Endothelial cell (in vitro differentiated cells): ENCODE data around the gene TAPT1. TPM values are rescaled to one million over a fixed set of nuclear protein-coding genes. Genes with fewer than 3 reads are reported as not detected.

Experiments used
- DNase-seq: peaks from one replicate; pipeline ENCODE4 v3.0.0; 2021; ENCODE audit warnings: low spot score
- H3K27ac Mint-ChIP-seq: one replicate; pipeline ENCODE4 v1.8.0; 2021; ENCODE audit warnings: mixed read lengths, inconsistent platforms; ENCODE audit not compliant: unreplicated experiment
- H3K27me3 Mint-ChIP-seq: one replicate; pipeline ENCODE4 v1.8.0; 2021; ENCODE audit warnings: mild to moderate bottlenecking, moderate library complexity, mixed read lengths, inconsistent platforms; ENCODE audit not compliant: unreplicated experiment
- H3K36me3 Mint-ChIP-seq: one replicate; pipeline ENCODE4 v1.8.0; 2021; ENCODE audit warnings: mild to moderate bottlenecking, low read depth, mixed read lengths, inconsistent platforms; ENCODE audit not compliant: unreplicated experiment
- H3K4me1 Mint-ChIP-seq: one replicate; pipeline ENCODE4 v1.8.0; 2021; ENCODE audit warnings: mild to moderate bottlenecking, mixed read lengths, inconsistent platforms; ENCODE audit not compliant: unreplicated experiment
- H3K4me3 Mint-ChIP-seq: one replicate; pipeline ENCODE4 v1.8.0; 2021; ENCODE audit warnings: mild to moderate bottlenecking, mixed read lengths, inconsistent platforms; ENCODE audit not compliant: unreplicated experiment
- H3K9me3 Mint-ChIP-seq: one replicate; pipeline ENCODE4 v1.8.0; 2021; ENCODE audit warnings: mixed read lengths, inconsistent platforms; ENCODE audit not compliant: unreplicated experiment
- total RNA-seq: library from RNA; stranded (reverse); fragmentation: NEBNext Ultra II Directional; extraction: Animal tissue kit (Norgen Biotek cat#: 25700); gene quantifications from one replicate; pipeline ENCODE4 v1.2.1, GENCODE V29; 2021; ENCODE audit not compliant: unreplicated experiment
- TF ChIP-seq, protein P1 (sequence below): fragments of 200-600 bp; sonication (generic); IDR thresholded peaks from one replicate; pipeline ENCODE4 v1.5.0; 2021; ENCODE audit warnings: antibody characterized with exemption; ENCODE audit not compliant: unreplicated experiment

The TAPT1 gene
- total RNA-seq, 1 donor from 2014 or later: 18.4 TPM

DNA sequence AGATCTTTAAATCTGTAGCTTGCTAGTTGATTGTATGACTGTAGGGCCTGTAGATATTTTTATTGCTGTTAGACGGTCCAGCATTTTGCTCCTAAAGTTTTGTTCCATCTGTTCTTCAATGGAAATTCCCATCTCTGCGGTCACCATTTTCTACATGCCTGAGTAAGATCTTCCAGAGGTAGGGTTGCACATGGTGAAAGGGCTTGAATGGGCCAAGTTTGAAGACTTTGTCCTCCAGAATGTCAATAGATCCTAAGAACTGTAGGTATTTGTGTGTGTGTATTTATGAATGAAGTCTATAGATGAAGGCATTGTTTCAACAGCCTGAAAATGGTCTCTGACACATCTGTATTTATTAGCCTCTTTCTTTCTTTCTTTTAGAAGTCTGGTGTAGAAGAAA lies 22.3 kb upstream of the TAPT1 start:
- TF ChIP-seq, protein P1, sequence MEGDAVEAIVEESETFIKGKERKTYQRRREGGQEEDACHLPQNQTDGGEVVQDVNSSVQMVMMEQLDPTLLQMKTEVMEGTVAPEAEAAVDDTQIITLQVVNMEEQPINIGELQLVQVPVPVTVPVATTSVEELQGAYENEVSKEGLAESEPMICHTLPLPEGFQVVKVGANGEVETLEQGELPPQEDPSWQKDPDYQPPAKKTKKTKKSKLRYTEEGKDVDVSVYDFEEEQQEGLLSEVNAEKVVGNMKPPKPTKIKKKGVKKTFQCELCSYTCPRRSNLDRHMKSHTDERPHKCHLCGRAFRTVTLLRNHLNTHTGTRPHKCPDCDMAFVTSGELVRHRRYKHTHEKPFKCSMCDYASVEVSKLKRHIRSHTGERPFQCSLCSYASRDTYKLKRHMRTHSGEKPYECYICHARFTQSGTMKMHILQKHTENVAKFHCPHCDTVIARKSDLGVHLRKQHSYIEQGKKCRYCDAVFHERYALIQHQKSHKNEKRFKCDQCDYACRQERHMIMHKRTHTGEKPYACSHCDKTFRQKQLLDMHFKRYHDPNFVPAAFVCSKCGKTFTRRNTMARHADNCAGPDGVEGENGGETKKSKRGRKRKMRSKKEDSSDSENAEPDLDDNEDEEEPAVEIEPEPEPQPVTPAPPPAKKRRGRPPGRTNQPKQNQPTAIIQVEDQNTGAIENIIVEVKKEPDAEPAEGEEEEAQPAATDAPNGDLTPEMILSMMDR: no peak
- peaks cover 2% of the 10 kb centered on the region for H3K4me1 Mint-ChIP-seq
- H3K27ac Mint-ChIP-seq: no peak overlapping the region

DNA sequence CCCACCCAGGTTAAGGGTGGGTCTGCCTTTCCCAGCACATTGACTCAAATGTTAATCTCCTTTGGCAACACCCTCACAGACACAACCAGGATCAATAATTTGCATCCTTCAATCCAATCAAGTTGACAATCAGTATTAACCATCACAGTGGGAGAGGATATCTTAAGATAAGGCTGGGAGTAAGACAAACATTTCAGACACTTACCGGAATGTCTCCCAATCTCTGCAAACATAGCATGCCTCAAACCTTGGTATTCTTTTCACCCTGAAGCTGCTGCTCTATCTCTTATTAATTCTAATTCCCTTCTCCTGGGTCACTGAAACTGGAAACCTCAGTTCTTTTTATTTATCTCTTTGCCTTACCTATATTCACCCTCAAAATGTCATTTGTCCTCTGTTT lies 19.0 kb upstream of the TAPT1 start:
- Mint-ChIP-seq H3K27ac (no peak overlapping the region), H3K4me3 (no peak overlapping the region), H3K4me1 (peaks cover 5% of the 10 kb centered on the region), H3K27me3 (peaks cover 1% of the 10 kb centered on the region), H3K9me3 (no peaks in the 10 kb centered on the region), H3K36me3 (peaks cover 16% of the 10 kb centered on the region)
- no peak for DNase-seq
- TF ChIP-seq, protein P1: no peak

More for the DNA sequence above, 22.3 kb upstream of the TAPT1 start:
- H3K9me3 Mint-ChIP-seq: no peaks in the 10 kb centered on the region
- H3K4me3 Mint-ChIP-seq: no peak overlapping the region
- H3K36me3 Mint-ChIP-seq: peaks cover 11% of the 10 kb centered on the region
- H3K27me3 Mint-ChIP-seq: peaks cover 1% of the 10 kb centered on the region
- DNase-seq: no peak

DNA sequence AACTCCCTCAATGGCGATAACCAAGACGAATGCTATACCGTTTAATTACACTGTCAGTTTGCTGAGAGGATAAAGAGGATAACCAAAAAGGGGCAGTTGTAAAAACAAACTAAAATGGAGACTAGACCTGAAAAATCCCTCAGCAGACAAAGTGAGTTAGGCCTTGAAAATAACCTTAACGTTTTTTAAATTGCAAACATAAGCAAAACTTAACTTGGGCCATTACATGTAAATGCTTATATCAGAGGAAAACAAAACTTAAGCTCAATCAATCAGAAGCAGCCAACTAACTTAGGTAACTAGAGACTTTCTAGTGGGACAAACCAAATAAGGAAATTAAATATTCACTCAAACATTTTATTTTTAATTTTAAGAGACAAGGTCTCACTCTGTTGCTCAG lies 17.0 kb upstream of the TAPT1 start:
- H3K27me3 Mint-ChIP-seq: no peaks in the 10 kb centered on the region
- peaks cover 6% of the 10 kb centered on the region for H3K4me1 Mint-ChIP-seq
- H3K36me3 Mint-ChIP-seq: peaks cover 16% of the 10 kb centered on the region
- no peak for DNase-seq
- no peak overlapping the region for H3K27ac Mint-ChIP-seq
- no peak overlapping the region for H3K4me3 Mint-ChIP-seq
- TF ChIP-seq, protein P1: no peak
- no peaks in the 10 kb centered on the region for H3K9me3 Mint-ChIP-seq

DNA sequence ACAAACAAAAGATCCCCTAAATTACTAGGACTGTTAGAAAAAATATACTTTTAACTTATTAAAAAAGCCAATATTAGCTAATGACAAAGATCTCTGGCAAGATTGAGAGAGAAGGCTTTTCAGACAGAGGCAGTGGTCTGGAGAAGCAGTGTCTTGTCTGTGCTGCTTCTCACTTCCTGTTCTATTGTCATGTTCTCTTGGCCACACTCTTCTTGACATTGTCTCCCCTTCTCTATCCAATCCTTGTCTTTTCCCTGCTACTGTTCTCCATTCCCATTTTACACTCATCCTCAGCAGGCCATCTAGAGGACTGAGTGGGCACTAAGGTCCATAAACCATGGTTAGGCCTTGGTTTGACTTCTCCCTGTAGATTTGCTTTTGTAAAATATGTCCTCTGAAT lies 14.0 kb upstream of the TAPT1 start:
- Mint-ChIP-seq H3K27ac (no peak overlapping the region), H3K4me3 (no peak overlapping the region), H3K27me3 (no peaks in the 10 kb centered on the region), H3K36me3 (peaks cover 5% of the 10 kb centered on the region), H3K4me1 (peaks cover 3% of the 10 kb centered on the region), H3K9me3 (no peaks in the 10 kb centered on the region)
- no peak for DNase-seq
- TF ChIP-seq, protein P1: no peak

DNA sequence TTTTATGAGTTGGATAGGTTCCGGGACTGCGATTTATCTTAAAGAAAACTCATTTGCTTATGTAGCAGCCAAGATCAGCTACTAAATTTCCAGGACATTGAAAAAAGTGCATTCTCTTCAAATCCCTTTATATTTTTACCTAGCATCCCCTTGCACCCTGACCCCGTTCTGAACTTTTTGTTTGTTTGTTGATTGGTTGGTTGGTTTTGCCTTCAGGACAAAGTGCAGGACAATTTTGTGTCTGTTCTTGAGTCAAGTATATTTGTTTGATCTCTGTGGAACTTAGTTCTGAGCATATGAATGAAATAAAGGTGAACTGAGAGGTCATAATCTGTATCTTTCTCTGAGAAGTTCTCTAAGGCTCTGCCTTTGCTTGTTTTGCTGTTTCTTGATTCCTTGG lies 12.8 kb upstream of the TAPT1 start:
- Mint-ChIP-seq H3K36me3 (peaks cover 5% of the 10 kb centered on the region), H3K4me3 (no peak overlapping the region), H3K27me3 (no peaks in the 10 kb centered on the region), H3K4me1 (peaks cover 3% of the 10 kb centered on the region), H3K9me3 (no peaks in the 10 kb centered on the region), H3K27ac (no peak overlapping the region)
- TF ChIP-seq, protein P1: no peak
- DNase-seq: no peak
